Measurements from ENCODE around the gene KLHDC1. TPM values are rescaled to one million over a fixed set of nuclear protein-coding genes. Genes with fewer than 3 reads are reported as not detected.
"Not testable (repeated sequence)": the region's sequence is repeated elsewhere in the genome, so short reads cannot be mapped to it uniquely, and the experiment has no call there.

The KLHDC1 gene
- total and polyA plus RNA-seq, 8 donors: 3.5 to 9.4 (median 6.5) TPM

DNA sequence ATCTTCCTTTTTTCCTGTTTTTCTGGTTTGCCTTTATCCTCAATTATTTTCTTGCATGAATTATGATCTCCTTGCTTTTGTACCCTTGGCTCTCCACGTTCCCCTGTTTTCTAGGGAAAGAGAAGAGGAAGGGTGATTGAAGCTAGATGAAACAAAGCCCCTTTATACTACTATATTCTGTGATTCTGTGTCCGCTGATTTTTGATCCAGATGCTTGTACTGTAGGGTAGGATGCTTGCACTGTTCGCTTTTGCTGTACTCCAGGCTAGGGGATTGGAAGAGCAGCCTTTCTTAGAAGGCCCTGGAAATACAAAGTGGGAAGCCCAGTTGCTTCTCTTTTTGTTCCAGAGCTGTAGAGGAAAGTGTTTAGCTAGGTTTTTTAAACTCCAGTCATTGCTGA is 40.0 kb downstream of the KLHDC1 start:
- Histone ChIP-seq H3K4me3 (no peak overlapping the region), H3K4me1 (no peaks in the 10 kb centered on the region), H3K27ac (no peak overlapping the region), H3K36me3 (no peaks in the 10 kb centered on the region), H3K27me3 (no peaks in the 10 kb centered on the region), H3K9me3 (no peaks in the 10 kb centered on the region)
- intact Hi-C loops (cut with DNase I): no loop called here
- TF ChIP-seq, protein P1, sequence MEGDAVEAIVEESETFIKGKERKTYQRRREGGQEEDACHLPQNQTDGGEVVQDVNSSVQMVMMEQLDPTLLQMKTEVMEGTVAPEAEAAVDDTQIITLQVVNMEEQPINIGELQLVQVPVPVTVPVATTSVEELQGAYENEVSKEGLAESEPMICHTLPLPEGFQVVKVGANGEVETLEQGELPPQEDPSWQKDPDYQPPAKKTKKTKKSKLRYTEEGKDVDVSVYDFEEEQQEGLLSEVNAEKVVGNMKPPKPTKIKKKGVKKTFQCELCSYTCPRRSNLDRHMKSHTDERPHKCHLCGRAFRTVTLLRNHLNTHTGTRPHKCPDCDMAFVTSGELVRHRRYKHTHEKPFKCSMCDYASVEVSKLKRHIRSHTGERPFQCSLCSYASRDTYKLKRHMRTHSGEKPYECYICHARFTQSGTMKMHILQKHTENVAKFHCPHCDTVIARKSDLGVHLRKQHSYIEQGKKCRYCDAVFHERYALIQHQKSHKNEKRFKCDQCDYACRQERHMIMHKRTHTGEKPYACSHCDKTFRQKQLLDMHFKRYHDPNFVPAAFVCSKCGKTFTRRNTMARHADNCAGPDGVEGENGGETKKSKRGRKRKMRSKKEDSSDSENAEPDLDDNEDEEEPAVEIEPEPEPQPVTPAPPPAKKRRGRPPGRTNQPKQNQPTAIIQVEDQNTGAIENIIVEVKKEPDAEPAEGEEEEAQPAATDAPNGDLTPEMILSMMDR (IDR thresholded peaks at IDR 0.05): no peak
- no peak for ATAC-seq
- DNase-seq: no peak

GRCh38 chr14:49733836-49734235 is 40.9 kb downstream of the KLHDC1 start:
- Histone ChIP-seq H3K36me3 (no peaks in the 10 kb centered on the region), H3K27me3 (no peaks in the 10 kb centered on the region), H3K9me3 (no peaks in the 10 kb centered on the region), H3K4me1 (no peaks in the 10 kb centered on the region), H3K27ac (no peak overlapping the region), H3K4me3 (no peak overlapping the region)
- intact Hi-C loops (cut with DNase I): no loop called here
- ATAC-seq (no peak), DNase-seq (no peak)
- TF ChIP-seq, protein P1 (IDR thresholded peaks at IDR 0.05): no peak

GRCh38 chr14:49735669-49736068 is 42.7 kb downstream of the KLHDC1 start:
- H3K36me3 ChIP-seq; H3K4me1 ChIP-seq; ATAC-seq; H3K9me3 ChIP-seq; H3K27me3 ChIP-seq; intact Hi-C loops (cut with DNase I); H3K4me3 ChIP-seq; DNase-seq; H3K27ac ChIP-seq: not testable (repeated sequence)

DNA sequence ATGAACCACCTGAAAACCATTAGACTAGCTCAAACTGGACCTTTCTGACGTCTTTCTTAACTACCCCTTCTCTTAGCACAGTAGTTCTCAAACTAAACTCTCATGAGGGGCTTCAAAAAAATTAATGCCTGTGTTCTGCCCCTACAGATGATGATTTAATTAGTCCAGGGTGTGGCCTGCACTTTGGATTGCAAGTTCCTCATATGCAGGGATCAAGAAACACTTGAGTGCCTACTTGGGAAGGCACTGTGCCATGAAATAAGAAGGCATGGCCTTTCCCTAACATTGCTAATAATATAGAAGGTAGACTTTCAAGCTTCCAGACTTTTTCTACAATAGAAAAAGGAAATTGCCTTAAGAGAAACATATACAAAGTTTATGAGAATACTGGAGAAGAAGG is 52.3 kb downstream of the KLHDC1 start:
- H3K27ac ChIP-seq: no peak overlapping the region
- ATAC-seq: peak; percentile 46
- no peaks in the 10 kb centered on the region for H3K4me1 ChIP-seq
- H3K9me3 ChIP-seq: no peaks in the 10 kb centered on the region
- TF ChIP-seq, protein P1 (IDR thresholded peaks at IDR 0.05): no peak
- H3K36me3 ChIP-seq: peaks cover 0 to 22% of the 10 kb centered on the region in 2 donors
- no peaks in the 10 kb centered on the region for H3K27me3 ChIP-seq
- no peak for DNase-seq
- H3K4me3 ChIP-seq: no peak overlapping the region
- intact Hi-C loops (cut with DNase I): no loop called here

DNA sequence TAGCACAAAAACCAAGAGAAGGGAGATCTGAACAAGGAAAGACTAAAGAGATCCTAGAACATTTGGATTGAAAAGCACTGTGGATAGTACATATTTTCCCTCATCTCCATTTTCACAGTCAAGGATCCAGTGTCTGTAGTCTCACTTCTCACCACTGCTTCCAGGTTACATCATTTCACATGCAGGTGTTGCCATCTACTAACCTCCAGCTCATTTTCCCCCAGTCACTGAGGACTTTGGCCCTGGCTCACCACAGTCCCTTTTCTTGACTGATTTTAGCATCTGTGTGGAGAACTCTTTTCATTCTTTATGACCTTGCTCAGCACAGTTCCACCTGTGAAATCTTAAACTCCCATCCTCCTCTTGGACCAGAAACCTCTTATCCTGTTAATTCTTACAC is 53.6 kb downstream of the KLHDC1 start:
- DNase-seq; intact Hi-C loops (cut with DNase I): not testable (repeated sequence)

GRCh38 chr14:49754570-49755097 is 61.7 kb downstream of the KLHDC1 start:
- no peak for ATAC-seq
- no peak for DNase-seq
- TF ChIP-seq, protein P1 (IDR thresholded peaks at IDR 0.05): no peak
- Histone ChIP-seq H3K9me3 (no peaks in the 10 kb centered on the region), H3K36me3 (no peaks in the 10 kb centered on the region), H3K27ac (no peak overlapping the region), H3K4me3 (no peak overlapping the region), H3K4me1 (no peaks in the 10 kb centered on the region), H3K27me3 (no peaks in the 10 kb centered on the region)
- intact Hi-C loops (cut with DNase I): no loop called here

More for the DNA sequence above, 53.6 kb downstream of the KLHDC1 start:
- H3K27ac ChIP-seq, H3K27me3 ChIP-seq, H3K4me1 ChIP-seq, ATAC-seq, H3K4me3 ChIP-seq, H3K9me3 ChIP-seq: not testable (repeated sequence)
- H3K36me3 ChIP-seq: peaks cover 0 to 18% of the 10 kb centered on the region in 2 donors

All from left lung (tissue), 10 donors.